Fibroblast of villous mesenchyme (primary cell): ENCODE data around the gene YAF2. TPM values are rescaled to one million over a fixed set of nuclear protein-coding genes. Genes with fewer than 3 reads are reported as not detected.
"Not testable (repeated sequence)": the region's sequence is repeated elsewhere in the genome, so short reads cannot be mapped to it uniquely, and the experiment has no call there.

Experiments
- DNase-seq: peaks from one replicate; pipeline ENCODE4 v3.0.0-alpha.2; 2010; ENCODE audit warnings: low read depth
- H3K4me3 ChIP-seq: 2 replicates; pipeline ENCODE4 v1.5.1; 2011; ENCODE audit warnings: low read depth, mild to moderate bottlenecking, low read length
- CTCF ChIP-seq: IDR thresholded peaks from 2 replicates; pipeline ENCODE4 v1.5.1; 2012; ENCODE audit warnings: low read depth, mild to moderate bottlenecking, low read length; ENCODE audit not compliant: insufficient read depth
- total RNA-seq: library from RNA; depleted of rRNA; stranded (reverse); fragments of >200 nt; gene quantifications from 2 replicates; pipeline ENCODE4 v1.2.3, GENCODE V29; 2012

YAF2 gene
- total RNA-seq, 1 donor: 20.7 TPM

GRCh38 chr12:42259699-42260098, 21.7 kb upstream of the YAF2 start:
- no peak for DNase-seq
- no peak overlapping the region for H3K4me3 ChIP-seq
- no peak for TF ChIP-seq CTCF

- DNase-seq: no peak
- H3K4me3 ChIP-seq: no peak overlapping the region
- no peak for TF ChIP-seq CTCF
Measured at GRCh38 chr12:42255866-42256261, 17.8 kb upstream of the YAF2 start.

GRCh38 chr12:42255221-42255865, 17.3 kb upstream of the YAF2 start:
- TF ChIP-seq CTCF: no peak
- H3K4me3 ChIP-seq: no peak overlapping the region
- no peak for DNase-seq

GRCh38 chr12:42252645-42253044, 14.6 kb upstream of the YAF2 start:
- not testable (repeated sequence) for DNase-seq, H3K4me3 ChIP-seq

- not testable (repeated sequence) for DNase-seq, H3K4me3 ChIP-seq
Measured at GRCh38 chr12:42249033-42249432, 11.0 kb upstream of the YAF2 start.

GRCh38 chr12:42240131-42240750, 2.2 kb upstream of the YAF2 start:
- H3K4me3 ChIP-seq: no peak overlapping the region
- no peak for TF ChIP-seq CTCF
- DNase-seq: no peak

GRCh38 chr12:42237853-42238239, 202 bp downstream of the YAF2 start:
- no peak for TF ChIP-seq CTCF
- no peak for DNase-seq
- peak overlapping the region; percentile 73 for H3K4me3 ChIP-seq

- TF ChIP-seq CTCF: peak; percentile 44
- peak; percentile 78 for DNase-seq
Measured at GRCh38 chr12:42237052-42237852, 796 bp downstream of the YAF2 start.

More at GRCh38 chr12:42237052-42237852, 796 bp downstream of the YAF2 start:
- H3K4me3 ChIP-seq: peak overlapping the region; percentile 73
